ENCODE data around the gene MMP11. TPM values are rescaled to one million over a fixed set of nuclear protein-coding genes. Genes with fewer than 3 reads are reported as not detected.

Gene MMP11
- total and polyA plus RNA-seq, 8 donors, result 0.50 to 54.2 (median 2.2) TPM; not detected in 2

DNA sequence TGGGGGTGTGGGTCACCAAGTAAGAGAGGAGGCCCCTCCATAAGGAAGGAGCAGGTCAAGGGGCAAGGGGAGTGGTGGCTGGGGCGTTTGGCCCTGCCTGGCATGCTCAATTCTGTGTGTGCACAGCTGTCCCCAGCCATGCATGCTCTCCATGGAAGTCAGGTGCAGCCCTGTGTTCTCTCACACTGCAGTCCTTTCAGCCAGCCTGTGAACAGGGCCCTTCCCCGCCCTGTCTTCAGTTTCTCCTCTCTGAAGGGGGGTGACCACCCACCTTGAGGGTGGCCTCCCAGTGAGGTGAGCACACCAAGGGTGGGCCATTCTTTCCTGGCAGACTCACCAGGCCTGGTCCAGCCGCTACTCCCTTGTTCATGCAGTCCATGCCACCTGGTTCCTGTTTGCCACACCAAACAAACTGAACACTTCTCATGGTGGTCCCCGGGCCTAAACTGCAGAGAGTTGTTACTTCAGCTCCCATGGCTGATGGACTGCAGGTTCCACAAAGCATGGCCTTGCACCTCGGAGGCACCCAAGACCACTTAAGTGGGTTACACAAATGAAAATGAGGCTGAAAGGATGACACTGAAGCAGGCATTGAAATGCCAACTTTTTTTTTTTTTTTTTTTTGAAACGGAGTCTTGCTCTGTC is 3.2 kb upstream of the MMP11 start:
- DNase-seq, result no peak
- no peak overlapping the region for H3K27ac ChIP-seq
- no peak overlapping the region for H3K4me3 ChIP-seq
- peaks cover 46 to 91% (median 79%) of the 10 kb centered on the region in 4 donors for H3K4me1 ChIP-seq
- TF ChIP-seq, protein P1, sequence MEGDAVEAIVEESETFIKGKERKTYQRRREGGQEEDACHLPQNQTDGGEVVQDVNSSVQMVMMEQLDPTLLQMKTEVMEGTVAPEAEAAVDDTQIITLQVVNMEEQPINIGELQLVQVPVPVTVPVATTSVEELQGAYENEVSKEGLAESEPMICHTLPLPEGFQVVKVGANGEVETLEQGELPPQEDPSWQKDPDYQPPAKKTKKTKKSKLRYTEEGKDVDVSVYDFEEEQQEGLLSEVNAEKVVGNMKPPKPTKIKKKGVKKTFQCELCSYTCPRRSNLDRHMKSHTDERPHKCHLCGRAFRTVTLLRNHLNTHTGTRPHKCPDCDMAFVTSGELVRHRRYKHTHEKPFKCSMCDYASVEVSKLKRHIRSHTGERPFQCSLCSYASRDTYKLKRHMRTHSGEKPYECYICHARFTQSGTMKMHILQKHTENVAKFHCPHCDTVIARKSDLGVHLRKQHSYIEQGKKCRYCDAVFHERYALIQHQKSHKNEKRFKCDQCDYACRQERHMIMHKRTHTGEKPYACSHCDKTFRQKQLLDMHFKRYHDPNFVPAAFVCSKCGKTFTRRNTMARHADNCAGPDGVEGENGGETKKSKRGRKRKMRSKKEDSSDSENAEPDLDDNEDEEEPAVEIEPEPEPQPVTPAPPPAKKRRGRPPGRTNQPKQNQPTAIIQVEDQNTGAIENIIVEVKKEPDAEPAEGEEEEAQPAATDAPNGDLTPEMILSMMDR (IDR thresholded peaks at IDR 0.05), result no peak
- TF ChIP-seq POLR2AphosphoS5 (IDR thresholded peaks at IDR 0.05), result no peak
- TF ChIP-seq POLR2A (IDR thresholded peaks at IDR 0.05), result no peak
- no peak for TF ChIP-seq EP300 (IDR thresholded peaks at IDR 0.05)
- H3K27me3 ChIP-seq, result peaks cover 0 to 5% (median 0%) of the 10 kb centered on the region in 3 donors
- 57 to 85% (median 71%) methylated on average over 5 to 6 of the region's 6 CpGs for WGBS, 5 donors
- intact Hi-C loops (cut with DNase I; ENCODE audit: low total_unique reads), result loop anchor here (5.0 kb wide), 1 partner anchor 78 kb away; no protein-coding TSS in a partner anchor
- peaks cover 0 to 16% (median 9%) of the 10 kb centered on the region in 4 donors for H3K36me3 ChIP-seq
- H3K9me3 ChIP-seq, result no peaks in the 10 kb centered on the region

DNA sequence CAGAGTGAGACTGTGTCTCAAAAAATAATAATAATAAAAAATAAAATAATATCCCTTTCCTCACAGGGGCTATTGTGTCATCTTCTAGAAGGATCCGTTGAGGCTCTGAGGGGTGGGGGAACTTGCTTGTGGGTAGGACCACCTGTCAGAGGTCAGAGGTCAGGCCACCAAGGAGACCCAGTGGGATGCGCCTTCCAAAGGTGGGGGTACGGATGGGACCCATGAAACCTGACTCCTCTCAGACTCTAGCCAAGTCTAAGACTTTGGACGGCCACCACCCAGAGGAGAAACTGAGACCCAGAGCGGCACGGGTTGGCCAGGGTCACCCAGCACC is 367 bp upstream of the MMP11 start:
- H3K27me3 ChIP-seq, result peaks cover 0 to 5% (median 0%) of the 10 kb centered on the region in 3 donors
- H3K4me1 ChIP-seq, result peaks cover 42 to 70% (median 64%) of the 10 kb centered on the region in 4 donors
- no peak for TF ChIP-seq POLR2A (IDR thresholded peaks at IDR 0.05)
- TF ChIP-seq POLR2AphosphoS5 (IDR thresholded peaks at IDR 0.05), result no peak
- TF ChIP-seq, protein P1 (IDR thresholded peaks at IDR 0.05), result no peak
- no peak for TF ChIP-seq EP300 (IDR thresholded peaks at IDR 0.05)
- no peaks in the 10 kb centered on the region for H3K36me3 ChIP-seq
- no peak for DNase-seq
- no peaks in the 10 kb centered on the region for H3K9me3 ChIP-seq
- WGBS, 5 donors, result 10 to 13% (median 12%) methylated on average over 6 of the region's 6 CpGs
- H3K27ac ChIP-seq, result peak overlapping the region in 3 of 5 donors; percentile 42 to 70 (median 59)
- H3K4me3 ChIP-seq, result peak overlapping the region; percentile 49 to 57 (median 55)
- intact Hi-C loops (cut with DNase I; ENCODE audit: low total_unique reads), result no loop called here

DNA sequence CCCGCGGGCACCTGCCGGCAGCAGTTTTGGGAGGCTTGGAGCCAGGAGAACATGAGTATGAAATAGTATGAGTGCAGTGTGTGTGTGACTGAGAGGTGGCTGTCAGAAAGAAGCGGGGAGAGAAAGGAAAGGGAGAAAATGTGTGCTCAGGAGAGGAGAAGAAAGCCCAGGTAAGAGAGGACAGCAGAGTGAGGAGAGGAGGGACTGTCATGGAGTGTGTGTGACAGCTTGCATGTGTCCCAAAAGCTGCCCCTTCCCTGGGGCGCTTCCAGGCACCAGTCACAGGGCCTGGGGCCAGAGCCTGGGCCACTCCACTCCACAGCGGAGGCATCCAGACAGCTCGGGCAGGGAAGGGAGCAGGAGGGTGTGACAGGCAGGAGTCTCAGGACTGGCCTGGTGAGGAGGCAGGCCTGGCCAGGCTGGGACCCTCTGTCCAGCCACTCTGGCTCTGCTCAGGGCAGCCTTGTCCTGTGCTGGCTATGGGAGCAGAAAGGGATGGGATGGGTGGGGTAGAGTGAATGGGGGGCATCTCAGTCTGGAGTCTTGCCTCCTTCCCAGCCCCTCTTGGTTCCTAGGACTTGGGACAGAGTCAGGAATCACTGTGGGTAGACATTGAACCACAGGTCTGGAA is 949 bp downstream of the MMP11 start:
- Histone ChIP-seq H3K4me1 (peaks cover 31 to 68% (median 55%) of the 10 kb centered on the region in 4 donors), H3K9me3 (no peaks in the 10 kb centered on the region), H3K36me3 (no peaks in the 10 kb centered on the region), H3K27ac (peak overlapping the region in 2 of 5 donors; percentile 32 to 70), H3K4me3 (peak overlapping the region; percentile 49 to 57 (median 55)), H3K27me3 (peaks cover 0 to 5% (median 0%) of the 10 kb centered on the region in 3 donors)
- WGBS, 5 donors, result 50 to 62% (median 61%) methylated on average over 7 of the region's 7 CpGs
- intact Hi-C loops (cut with DNase I; ENCODE audit: low total_unique reads), result no loop called here
- DNase-seq, result no peak
- TF ChIP-seq POLR2AphosphoS5 (IDR thresholded peaks at IDR 0.05), result no peak
- TF ChIP-seq POLR2A (IDR thresholded peaks at IDR 0.05), result no peak
- no peak for TF ChIP-seq EP300 (IDR thresholded peaks at IDR 0.05)
- TF ChIP-seq, protein P1 (IDR thresholded peaks at IDR 0.05), result no peak

DNA sequence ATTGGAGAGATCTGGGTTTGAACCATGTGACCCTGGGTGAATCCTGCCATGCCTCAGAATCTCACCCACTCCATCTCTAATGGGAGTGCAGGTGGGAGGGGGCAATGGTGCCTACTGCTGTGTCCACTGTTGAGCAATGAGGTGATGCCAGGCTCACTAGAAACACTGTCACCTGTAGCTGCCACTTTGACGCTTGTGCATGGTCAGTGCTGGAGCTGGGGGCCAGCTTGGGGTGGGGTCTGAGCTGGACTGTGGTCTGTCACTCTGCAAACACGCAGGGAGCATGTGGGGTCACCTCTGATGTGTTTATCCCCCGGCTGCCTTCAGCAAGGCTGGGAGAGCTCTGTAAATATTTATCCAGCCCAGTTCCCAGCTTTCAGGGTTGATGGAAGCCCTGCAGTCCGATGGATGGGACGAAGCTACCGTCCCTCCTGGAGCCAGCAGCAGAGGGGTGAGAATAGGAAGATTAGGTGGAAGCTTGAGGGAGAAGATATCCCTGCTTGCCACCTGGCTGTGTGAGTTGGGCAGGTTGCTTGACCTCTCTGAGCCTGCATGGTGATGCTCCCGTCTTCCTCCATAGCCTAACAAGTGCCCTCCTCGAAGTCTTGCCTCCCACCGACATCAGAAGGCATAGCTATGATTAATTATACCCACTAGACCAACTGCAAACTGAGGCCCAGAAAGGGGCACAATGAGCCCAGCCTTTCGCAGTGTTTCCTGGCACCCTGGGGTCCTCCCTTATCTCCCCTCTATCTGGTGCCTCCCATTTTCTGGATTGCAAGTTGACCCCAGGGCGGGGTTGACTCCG is 1.7 kb downstream of the MMP11 start:
- no peaks in the 10 kb centered on the region for H3K36me3 ChIP-seq
- 30 to 45% (median 39%) methylated on average over 9 to 12 of the region's 12 CpGs for whole genome bisulfite sequencing, 5 donors
- intact Hi-C loops (cut with DNase I; ENCODE audit: low total_unique reads), result no loop called here
- H3K27me3 ChIP-seq, result peaks cover 0 to 5% (median 0%) of the 10 kb centered on the region in 3 donors
- peak overlapping the region in 1 of 5 donors; percentile 70 for H3K27ac ChIP-seq
- no peak overlapping the region for H3K4me3 ChIP-seq
- no peak for DNase-seq
- H3K4me1 ChIP-seq, result peaks cover 27 to 61% (median 49%) of the 10 kb centered on the region in 4 donors
- TF ChIP-seq, protein P1 (IDR thresholded peaks at IDR 0.05), result no peak
- TF ChIP-seq EP300 (IDR thresholded peaks at IDR 0.05) (no peak), POLR2A (IDR thresholded peaks at IDR 0.05) (no peak), POLR2AphosphoS5 (IDR thresholded peaks at IDR 0.05) (no peak)
- no peaks in the 10 kb centered on the region for H3K9me3 ChIP-seq
